Brain microvascular endothelial cell (primary cell): Measurements from ENCODE around the gene SDK1.

Source experiments
- DNase-seq: peaks from one replicate; pipeline ENCODE4 v3.0.0-alpha.2; 2020
- H3K27ac ChIP-seq: fragments of 250-450 bp; sonication (Bioruptor Pico); 2 replicates; pipeline ENCODE4 v1.5.1; 2020; ENCODE audit warnings: mild to moderate bottlenecking, moderate library complexity
- H3K27me3 ChIP-seq: fragments of 250-450 bp; sonication (Bioruptor Pico); replicated peaks from 2 replicates; pipeline ENCODE4 v1.5.1; 2020; ENCODE audit warnings: mild to moderate bottlenecking
- H3K36me3 ChIP-seq: fragments of 250-450 bp; sonication (Bioruptor Pico); replicated peaks from 2 replicates; pipeline ENCODE4 v1.5.1; 2020; ENCODE audit warnings: mild to moderate bottlenecking
- H3K4me3 ChIP-seq: 2 replicates; pipeline ENCODE4 v1.5.1; 2011; ENCODE audit warnings: low read depth, mild to moderate bottlenecking, control low read depth, low read length, moderate library complexity
- in situ Hi-C: cut with HindIII; loops from 2 replicates; pipeline ENCODE4 v1.10.0; 2017; ENCODE audit warnings: low sequenced_read_pairs, low pct_ligation_motif_present
- TF ChIP-seq, protein P1 (sequence below): IDR thresholded peaks from 2 replicates; pipeline ENCODE4 v1.5.1; 2011; ENCODE audit warnings: low read depth, mild to moderate bottlenecking, moderate library complexity, low read length, control low read depth, inconsistent platforms; ENCODE audit errors: missing control alignments

The SDK1 gene

GRCh38 chr7:4098169-4098568, 797.1 kb downstream of the SDK1 start:
- TF ChIP-seq, protein P1, sequence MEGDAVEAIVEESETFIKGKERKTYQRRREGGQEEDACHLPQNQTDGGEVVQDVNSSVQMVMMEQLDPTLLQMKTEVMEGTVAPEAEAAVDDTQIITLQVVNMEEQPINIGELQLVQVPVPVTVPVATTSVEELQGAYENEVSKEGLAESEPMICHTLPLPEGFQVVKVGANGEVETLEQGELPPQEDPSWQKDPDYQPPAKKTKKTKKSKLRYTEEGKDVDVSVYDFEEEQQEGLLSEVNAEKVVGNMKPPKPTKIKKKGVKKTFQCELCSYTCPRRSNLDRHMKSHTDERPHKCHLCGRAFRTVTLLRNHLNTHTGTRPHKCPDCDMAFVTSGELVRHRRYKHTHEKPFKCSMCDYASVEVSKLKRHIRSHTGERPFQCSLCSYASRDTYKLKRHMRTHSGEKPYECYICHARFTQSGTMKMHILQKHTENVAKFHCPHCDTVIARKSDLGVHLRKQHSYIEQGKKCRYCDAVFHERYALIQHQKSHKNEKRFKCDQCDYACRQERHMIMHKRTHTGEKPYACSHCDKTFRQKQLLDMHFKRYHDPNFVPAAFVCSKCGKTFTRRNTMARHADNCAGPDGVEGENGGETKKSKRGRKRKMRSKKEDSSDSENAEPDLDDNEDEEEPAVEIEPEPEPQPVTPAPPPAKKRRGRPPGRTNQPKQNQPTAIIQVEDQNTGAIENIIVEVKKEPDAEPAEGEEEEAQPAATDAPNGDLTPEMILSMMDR, result no peak
- in situ Hi-C loops, result no loop called here
- Histone ChIP-seq H3K36me3 (no peaks in the 10 kb centered on the region), H3K4me3 (no peak overlapping the region), H3K27me3 (no peaks in the 10 kb centered on the region), H3K27ac (no peak overlapping the region)
- DNase-seq, result no peak

- Histone ChIP-seq H3K4me3 (no peak overlapping the region), H3K27ac (no peak overlapping the region), H3K27me3 (no peaks in the 10 kb centered on the region), H3K36me3 (no peaks in the 10 kb centered on the region)
- in situ Hi-C loops, result no loop called here
- TF ChIP-seq, protein P1, result no peak
- no peak for DNase-seq
These were observed 798.6 kb downstream of the SDK1 start for GRCh38 chr7:4099651-4100050.

DNA sequence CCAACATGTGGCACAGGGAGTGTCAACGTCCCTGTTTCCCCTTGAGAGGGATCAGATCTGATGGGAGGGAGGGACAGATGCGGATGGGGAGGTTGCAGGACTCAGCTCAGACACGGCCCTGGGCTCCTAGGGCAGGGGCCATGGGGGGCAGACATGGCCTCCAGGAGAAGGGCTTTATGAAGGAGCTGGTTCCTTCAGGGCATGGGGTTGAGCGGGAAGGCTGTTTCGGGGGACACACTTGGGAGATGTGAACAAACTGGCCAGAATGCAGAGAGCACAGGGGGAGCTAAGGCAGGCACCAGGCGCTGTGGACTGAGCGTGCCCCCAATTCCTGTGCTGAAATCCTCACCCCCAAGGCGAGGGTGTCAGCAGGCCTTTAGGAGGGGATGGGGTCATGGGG, 799.1 kb downstream of the SDK1 start:
- Histone ChIP-seq H3K36me3 (no peaks in the 10 kb centered on the region), H3K27ac (no peak overlapping the region), H3K4me3 (no peak overlapping the region), H3K27me3 (no peaks in the 10 kb centered on the region)
- in situ Hi-C loops, result no loop called here
- TF ChIP-seq, protein P1, result no peak
- DNase-seq, result no peak

GRCh38 chr7:4100691-4101090, 799.6 kb downstream of the SDK1 start:
- DNase-seq, result no peak
- in situ Hi-C loops, result no loop called here

DNA sequence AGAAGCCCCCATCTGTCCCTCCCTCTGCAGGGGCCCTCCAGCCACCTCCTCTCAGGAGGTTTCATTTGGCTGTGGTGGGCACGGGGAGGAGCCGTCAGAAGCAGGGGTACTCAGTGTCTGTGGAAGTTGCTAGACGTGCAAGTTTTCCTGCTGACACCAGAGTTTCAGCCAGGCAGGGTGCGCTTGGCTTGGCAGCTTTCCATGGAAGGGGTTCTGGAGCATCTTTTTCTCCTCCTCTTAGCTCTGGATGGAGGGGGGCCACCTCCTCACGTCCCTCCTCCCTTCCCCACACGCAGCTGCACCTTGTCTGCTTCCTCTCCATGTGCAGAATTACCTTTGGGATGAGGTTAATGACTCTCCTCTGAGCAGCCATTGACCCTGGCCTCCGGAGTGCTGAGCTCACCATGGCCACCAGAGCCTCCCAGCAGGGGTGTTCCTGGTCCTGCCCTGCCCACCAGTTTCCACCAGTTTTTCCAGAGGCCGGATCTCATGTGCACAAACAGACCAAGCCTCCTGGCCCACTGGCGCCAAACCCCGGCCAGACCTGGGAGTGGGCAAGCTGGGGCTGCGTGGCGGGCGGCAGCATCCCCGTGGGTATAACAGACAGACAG, 801.3 kb downstream of the SDK1 start:
- Histone ChIP-seq H3K27me3 (no peaks in the 10 kb centered on the region), H3K36me3 (no peaks in the 10 kb centered on the region), H3K27ac (no peak overlapping the region), H3K4me3 (no peak overlapping the region)
- DNase-seq, result no peak
- TF ChIP-seq, protein P1, result no peak
- in situ Hi-C loops, result no loop called here

More at GRCh38 chr7:4100691-4101090, 799.6 kb downstream of the SDK1 start:
- H3K4me3 ChIP-seq, result no peak overlapping the region
- H3K27me3 ChIP-seq, result no peaks in the 10 kb centered on the region
- no peaks in the 10 kb centered on the region for H3K36me3 ChIP-seq
- no peak overlapping the region for H3K27ac ChIP-seq
- TF ChIP-seq, protein P1, result no peak
